IMR-90 (cell line): ENCODE data around the gene MID1. TPM values are rescaled to one million over a fixed set of nuclear protein-coding genes. Genes with fewer than 3 reads are reported as not detected.

Experiments
- ATAC-seq: fragments of 200-7000 bp; cut with Tn5 transposase; 2 replicates; pipeline ENCODE4 v1.9.1; 2020; ENCODE audit warnings: low read depth, mild to moderate bottlenecking, moderate library complexity
- BruUV-seq: library from RNA; stranded (reverse); fragments of 400-500 nt; replicated peaks from 2 replicates; lab custom pipeline; 2021; lab: Mats Ljungman, UMichigan
- CTCF ChIA-PET: fragments of 300-600 bp; formaldehyde crosslinking; extraction: SDS; loops from one replicate; lab custom pipeline; 2021; ENCODE audit warnings: antibody characterized with exemption; lab: Yijun Ruan, JAX
- POLR2A ChIA-PET: fragments of 300-600 bp; sonication (Branson Sonifier 250); formaldehyde crosslinking; loops from one replicate; lab custom pipeline; 2022; ENCODE audit warnings: antibody characterized with exemption; ENCODE audit not compliant: unreplicated experiment; lab: Charles Lee
- DNase-seq: peaks from one replicate; pipeline ENCODE4 v3.0.0; 2013
- H2AFZ ChIP-seq: replicated peaks from 2 replicates; pipeline ENCODE3; 2013; ENCODE audit warnings: low read length, mild to moderate bottlenecking; ENCODE audit not compliant: poor library complexity
- H2AK5ac ChIP-seq: 2 replicates; pipeline ENCODE4 v1.6.1; 2013; ENCODE audit warnings: low read depth, low read length, inconsistent platforms
- H2AK9ac ChIP-seq: replicated peaks from 2 replicates; pipeline ENCODE3; 2013; ENCODE audit warnings: mild to moderate bottlenecking, low read depth, low read length, moderate library complexity; ENCODE audit not compliant: poor library complexity
- H2BK120ac ChIP-seq: 2 replicates; pipeline ENCODE4 v1.6.1; 2013; ENCODE audit warnings: low read depth, low read length, inconsistent platforms
- H2BK15ac ChIP-seq: 3 replicates; pipeline ENCODE4 v1.6.1; 2013; ENCODE audit warnings: low read depth, low read length, inconsistent platforms
- H2BK20ac ChIP-seq: 2 replicates; pipeline ENCODE4 v1.6.1; 2013; ENCODE audit warnings: low read depth, mild to moderate bottlenecking, inconsistent platforms, low read length, moderate library complexity
- H2BK5ac ChIP-seq: 2 replicates; pipeline ENCODE4 v1.6.1; 2013; ENCODE audit warnings: mild to moderate bottlenecking, low read depth, low read length, inconsistent platforms; ENCODE audit not compliant: poor library complexity, severe bottlenecking
- H3K14ac ChIP-seq: replicated peaks from 2 replicates; pipeline ENCODE4 v1.6.1; 2013; ENCODE audit warnings: low read depth, low read length, inconsistent platforms
- H3K18ac ChIP-seq: 2 replicates; pipeline ENCODE4 v1.6.1; 2013; ENCODE audit warnings: low read depth, low read length, control low read depth
- H3K23ac ChIP-seq: 2 replicates; pipeline ENCODE4 v1.6.1; 2013; ENCODE audit warnings: low read depth, low read length, inconsistent platforms
- H3K27ac ChIP-seq: 2 replicates; pipeline ENCODE4 v1.5.1; 2013; ENCODE audit warnings: mild to moderate bottlenecking, control low read depth, low read length; ENCODE audit not compliant: insufficient read depth
- H3K27me3 ChIP-seq: 2 replicates; pipeline ENCODE4 v1.6.1; 2013; ENCODE audit warnings: low read length; ENCODE audit not compliant: control insufficient read depth, insufficient read depth
- H3K36me3 ChIP-seq: 2 replicates; pipeline ENCODE4 v1.6.1; 2013; ENCODE audit warnings: low read length, mixed read lengths; ENCODE audit not compliant: control insufficient read depth, insufficient read depth
- H3K4ac ChIP-seq: 2 replicates; pipeline ENCODE4 v1.6.1; 2013; ENCODE audit warnings: low read depth, low read length, inconsistent platforms
- H3K4me1 ChIP-seq: 2 replicates; pipeline ENCODE4 v1.6.1; 2013; ENCODE audit warnings: low read length, mixed read lengths; ENCODE audit not compliant: control insufficient read depth, insufficient read depth
- H3K4me2 ChIP-seq: 2 replicates; pipeline ENCODE4 v1.6.1; 2013; ENCODE audit warnings: low read depth, mild to moderate bottlenecking, control low read depth, low read length, moderate library complexity
- H3K4me3 ChIP-seq: 2 replicates; pipeline ENCODE4 v1.5.1; 2013; ENCODE audit warnings: low read depth, mild to moderate bottlenecking, control low read depth, low read length, moderate library complexity; ENCODE audit not compliant: insufficient read depth
- H3K56ac ChIP-seq: 2 replicates; pipeline ENCODE4 v1.6.1; 2013; ENCODE audit warnings: low read length, inconsistent platforms; ENCODE audit not compliant: insufficient read depth; ENCODE audit errors: extremely low read depth
- H3K79me1 ChIP-seq, 2 experiments: 2 replicates each; pipeline ENCODE4 v1.6.1; 2013; ENCODE audit warnings: low read length in 2 of 2, inconsistent platforms in 1 of 2, low read depth in 1 of 2
- H3K9ac ChIP-seq: 2 replicates; pipeline ENCODE4 v1.6.1; 2013; ENCODE audit warnings: low read depth, low read length, control low read depth
- H3K9me1 ChIP-seq: 2 replicates; pipeline ENCODE4 v1.6.1; 2013; ENCODE audit warnings: low read length, inconsistent platforms; ENCODE audit not compliant: insufficient read depth
- H3K9me3 ChIP-seq: 2 replicates; pipeline ENCODE4 v1.6.1; 2013; ENCODE audit warnings: low read length; ENCODE audit not compliant: control insufficient read depth, insufficient read depth
- H4K20me1 ChIP-seq: 2 replicates; pipeline ENCODE4 v1.6.1; 2013; ENCODE audit warnings: low read length, inconsistent platforms; ENCODE audit not compliant: insufficient read depth
- H4K5ac ChIP-seq: 2 replicates; pipeline ENCODE4 v1.6.1; 2013; ENCODE audit warnings: mild to moderate bottlenecking, low read depth, low read length, control low read depth
- H4K8ac ChIP-seq, 2 experiments: 2 replicates each; pipeline ENCODE4 v1.6.1; 2013; ENCODE audit warnings: low read depth in 2 of 2, low read length in 2 of 2, control low read depth in 1 of 2, inconsistent platforms in 1 of 2
- H4K91ac ChIP-seq: 2 replicates; pipeline ENCODE4 v1.6.1; 2013; ENCODE audit warnings: low read depth, low read length, inconsistent platforms; ENCODE audit not compliant: insufficient read depth
- BHLHE40 ChIP-seq: fragments of 150-350 bp; IDR thresholded peaks from 2 replicates; pipeline ENCODE4 v1.6.1; 2016; ENCODE audit warnings: mild to moderate bottlenecking, low read depth, low read length
- CEBPB ChIP-seq: IDR thresholded peaks from 2 replicates; pipeline ENCODE4 v1.6.1; 2012; ENCODE audit warnings: low read depth, low read length, improper control_type of control experiment
- CHD1 ChIP-seq: IDR thresholded peaks from 2 replicates; pipeline ENCODE4 v1.6.1; 2012; ENCODE audit warnings: low read depth, low read length, improper control_type of control experiment
- MAFK ChIP-seq: IDR thresholded peaks from 2 replicates; pipeline ENCODE4 v1.6.1; 2012; ENCODE audit warnings: low read depth, low read length, improper control_type of control experiment
- MAZ ChIP-seq: IDR thresholded peaks from 2 replicates; pipeline ENCODE4 v1.6.1; 2012; ENCODE audit warnings: low read depth, mild to moderate bottlenecking, low read length, improper control_type of control experiment, moderate library complexity, borderline replicate concordance
- MXI1 ChIP-seq: IDR thresholded peaks from 2 replicates; pipeline ENCODE4 v1.6.1; 2012; ENCODE audit warnings: low read depth, mild to moderate bottlenecking, low read length, moderate library complexity, borderline replicate concordance
- NFE2L2 ChIP-seq: fragments of 150-350 bp; IDR thresholded peaks from 2 replicates; pipeline ENCODE4 v1.6.1; 2016; ENCODE audit warnings: low read depth, mild to moderate bottlenecking, low read length
- RAD21 ChIP-seq: IDR thresholded peaks from 2 replicates; pipeline ENCODE4 v1.6.1; 2012; ENCODE audit warnings: low read length, improper control_type of control experiment
- RFX5 ChIP-seq: IDR thresholded peaks from 2 replicates; pipeline ENCODE4 v1.8.0; 2012; ENCODE audit warnings: low read depth, mild to moderate bottlenecking, low read length, moderate library complexity
- SMC3 ChIP-seq: fragments of 150-350 bp; IDR thresholded peaks from 2 replicates; pipeline ENCODE4 v1.6.1; 2016; ENCODE audit warnings: low read depth, mild to moderate bottlenecking, antibody characterized with exemption, low read length, moderate library complexity
- dilution Hi-C: fragments of 300-500 bp; cut with HindIII; formaldehyde crosslinking; loops from one replicate; pipeline ENCODE4 v1.14.3; 2018; ENCODE audit warnings: low sequenced_read_pairs; ENCODE audit not compliant: unreplicated experiment
- in situ Hi-C: fragments of 300-500 bp; cut with MboI; formaldehyde crosslinking; loops from 3 replicates; pipeline ENCODE4 v1.14.3; 2019; ENCODE audit warnings: low sequenced_read_pairs, inconsistent platforms, mixed read lengths
- intact Hi-C: fragments of 100-400 bp; cut with micrococcal nuclease; formaldehyde crosslinking; loops from 2 replicates; pipeline ENCODE4 v1.10.0; 2022
- polyA plus RNA-seq, 3 experiments: library from polyadenylated mRNA; depleted of rRNA; stranded (reverse); fragments of >200 nt; gene quantifications; 2 replicates each; pipeline ENCODE4 v1.2.3, GENCODE V29; 2012; ENCODE audit warnings: low replicate concordance in 1 of 3
- total RNA-seq: library from RNA; depleted of rRNA; stranded (reverse); fragments of >200 nt; gene quantifications from 2 replicates; pipeline ENCODE4 v1.2.3, GENCODE V29; 2012
- TF ChIP-seq, protein P1 (sequence below): fragments of 150-350 bp; IDR thresholded peaks from 2 replicates; pipeline ENCODE4 v1.6.1; 2016; ENCODE audit warnings: low read depth, mild to moderate bottlenecking, low read length, moderate library complexity, borderline replicate concordance
- TF ChIP-seq, protein P2 (sequence below): conservative IDR thresholded peaks from 2 replicates; pipeline ENCODE4 v1.5.1; 2012; ENCODE audit warnings: mild to moderate bottlenecking, low read depth, low read length, improper control_type of control experiment
- TF ChIP-seq, protein P3 (sequence below): fragments of 150-350 bp; IDR thresholded peaks from 2 replicates; pipeline ENCODE4 v1.6.1; 2017; ENCODE audit warnings: mild to moderate bottlenecking, antibody characterized with exemption, low read length, low read depth

MID1 gene
- total and polyA plus RNA-seq, 2 of the 4 experiments (the other 2 are of a cell fraction), result 37.2 to 106 TPM

DNA sequence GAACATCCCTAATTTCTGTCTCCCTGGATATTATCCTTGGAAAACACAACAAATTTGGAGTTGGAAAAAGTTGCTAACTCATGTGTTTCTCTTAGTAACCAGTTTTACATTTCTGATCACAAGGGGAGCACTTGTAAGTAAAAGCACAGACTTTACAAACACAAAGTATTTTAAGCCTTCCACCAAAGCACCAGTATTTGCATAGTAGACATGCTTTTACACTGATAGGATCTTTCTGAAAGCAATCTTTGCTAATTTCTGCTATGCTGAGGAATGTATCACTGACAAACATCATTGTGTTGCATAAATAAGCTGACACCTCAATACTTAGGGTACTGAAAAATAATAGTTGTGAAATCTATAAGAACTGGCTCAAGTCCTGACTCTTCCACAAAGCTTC, 100.6 kb downstream of the MID1 start:
- Histone ChIP-seq H3K36me3 (no peaks in the 10 kb centered on the region), H2BK5ac (peak overlapping the region; percentile 1), H4K5ac (no peak overlapping the region; the same call in 1 of the 2 replicates), H3K18ac (peak overlapping the region; percentile 42; the same call in 1 of the 2 replicates), H3K4me1 (peaks cover 5% of the 10 kb centered on the region), H3K9me1 (0 out of 2 replicates have a peak, but pooled peaks cover 2% of the 10 kb centered on the region), H3K4me3 (no peak overlapping the region), H4K8ac (no peak overlapping the region), H3K4me2 (peak overlapping the region; percentile 5; the same call in 1 of the 2 replicates), H4K91ac (no peak overlapping the region), H3K27me3 (no peaks in the 10 kb centered on the region), H3K9me3 (no peaks in the 10 kb centered on the region), H3K23ac (no peak overlapping the region), H2BK20ac (no peak overlapping the region), H2BK120ac (peak overlapping the region; percentile 20; the same call in 1 of the 2 replicates), H3K27ac (no peak overlapping the region), H3K4ac (no peak overlapping the region; the same call in 1 of the 2 replicates), H2BK15ac (no peak overlapping the region), H3K56ac (no peak overlapping the region), H3K14ac (no peak overlapping the region), H2AK9ac (no peak overlapping the region), H2AK5ac (no peak overlapping the region), H4K20me1 (no peaks in the 10 kb centered on the region), H3K79me1 (peaks cover 4 to 8% of the 10 kb centered on the region in 2 experiments; a peak in 3 of 4 replicates), H2AFZ (no peak overlapping the region), H3K9ac (no peak overlapping the region)
- CTCF ChIA-PET, result no interaction called here
- TF ChIP-seq SMC3 (no peak), RAD21 (no peak), NFE2L2 (no peak), MAZ (no peak), CHD1 (no peak), MAFK (no peak), MXI1 (no peak), BHLHE40 (no peak), RFX5 (no peak), CEBPB (no peak)
- TF ChIP-seq, protein P1, sequence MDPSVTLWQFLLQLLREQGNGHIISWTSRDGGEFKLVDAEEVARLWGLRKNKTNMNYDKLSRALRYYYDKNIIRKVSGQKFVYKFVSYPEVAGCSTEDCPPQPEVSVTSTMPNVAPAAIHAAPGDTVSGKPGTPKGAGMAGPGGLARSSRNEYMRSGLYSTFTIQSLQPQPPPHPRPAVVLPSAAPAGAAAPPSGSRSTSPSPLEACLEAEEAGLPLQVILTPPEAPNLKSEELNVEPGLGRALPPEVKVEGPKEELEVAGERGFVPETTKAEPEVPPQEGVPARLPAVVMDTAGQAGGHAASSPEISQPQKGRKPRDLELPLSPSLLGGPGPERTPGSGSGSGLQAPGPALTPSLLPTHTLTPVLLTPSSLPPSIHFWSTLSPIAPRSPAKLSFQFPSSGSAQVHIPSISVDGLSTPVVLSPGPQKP, result no peak
- TF ChIP-seq, protein P2, sequence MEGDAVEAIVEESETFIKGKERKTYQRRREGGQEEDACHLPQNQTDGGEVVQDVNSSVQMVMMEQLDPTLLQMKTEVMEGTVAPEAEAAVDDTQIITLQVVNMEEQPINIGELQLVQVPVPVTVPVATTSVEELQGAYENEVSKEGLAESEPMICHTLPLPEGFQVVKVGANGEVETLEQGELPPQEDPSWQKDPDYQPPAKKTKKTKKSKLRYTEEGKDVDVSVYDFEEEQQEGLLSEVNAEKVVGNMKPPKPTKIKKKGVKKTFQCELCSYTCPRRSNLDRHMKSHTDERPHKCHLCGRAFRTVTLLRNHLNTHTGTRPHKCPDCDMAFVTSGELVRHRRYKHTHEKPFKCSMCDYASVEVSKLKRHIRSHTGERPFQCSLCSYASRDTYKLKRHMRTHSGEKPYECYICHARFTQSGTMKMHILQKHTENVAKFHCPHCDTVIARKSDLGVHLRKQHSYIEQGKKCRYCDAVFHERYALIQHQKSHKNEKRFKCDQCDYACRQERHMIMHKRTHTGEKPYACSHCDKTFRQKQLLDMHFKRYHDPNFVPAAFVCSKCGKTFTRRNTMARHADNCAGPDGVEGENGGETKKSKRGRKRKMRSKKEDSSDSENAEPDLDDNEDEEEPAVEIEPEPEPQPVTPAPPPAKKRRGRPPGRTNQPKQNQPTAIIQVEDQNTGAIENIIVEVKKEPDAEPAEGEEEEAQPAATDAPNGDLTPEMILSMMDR, result no peak
- TF ChIP-seq, protein P3, sequence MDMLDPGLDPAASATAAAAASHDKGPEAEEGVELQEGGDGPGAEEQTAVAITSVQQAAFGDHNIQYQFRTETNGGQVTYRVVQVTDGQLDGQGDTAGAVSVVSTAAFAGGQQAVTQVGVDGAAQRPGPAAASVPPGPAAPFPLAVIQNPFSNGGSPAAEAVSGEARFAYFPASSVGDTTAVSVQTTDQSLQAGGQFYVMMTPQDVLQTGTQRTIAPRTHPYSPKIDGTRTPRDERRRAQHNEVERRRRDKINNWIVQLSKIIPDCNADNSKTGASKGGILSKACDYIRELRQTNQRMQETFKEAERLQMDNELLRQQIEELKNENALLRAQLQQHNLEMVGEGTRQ, result no peak
- dilution Hi-C loops (no loop called here), intact Hi-C loops (loop anchor here (5.0 kb wide), 1 partner anchor 118 kb away; no protein-coding TSS in a partner anchor), in situ Hi-C loops (no loop called here)
- peak; percentile 76 for ATAC-seq
- no TSS peak for BruUV-seq
- peak; percentile 12 for DNase-seq
- POLR2A ChIA-PET, result no interaction called here
